Tibial nerve (tissue), 4 donors: ENCODE data around the gene MET. TPM values are rescaled to one million over a fixed set of nuclear protein-coding genes. Genes with fewer than 3 reads are reported as not detected.
A peak's percentile ranks its signal among the peaks of the same experiment; 100 is the strongest.

ENCODE experiments used
- DNase-seq, 2 donors: peaks; one replicate each; pipeline ENCODE4 v3.0.0-alpha.2; 2019; ENCODE audit warnings: low spot score in 2 of 2
- H3K27ac ChIP-seq, 4 donors: fragments of 200-600 bp; sonication (generic) in 3 of 4; one replicate each; pipeline ENCODE4 v1.5.1; 2017 to 2019; ENCODE audit warnings: mild to moderate bottlenecking in 1 of 4
- H3K27me3 ChIP-seq, 2 donors: fragments of 200-600 bp; sonication (generic) in 1 of 2; one replicate each; pipeline versions ENCODE4 v1.5.1 to v1.6.0; 2017 to 2019
- H3K36me3 ChIP-seq, 3 donors: fragments of 200-600 bp; sonication (generic); one replicate each; pipeline ENCODE4 v1.5.1; 2018 to 2019
- H3K4me1 ChIP-seq, 4 donors: fragments of 200-600 bp; sonication (generic) in 3 of 4; one replicate each; pipeline ENCODE4 v1.5.1; 2017 to 2019
- H3K4me3 ChIP-seq, 4 donors: fragments of 200-600 bp; sonication (generic) in 3 of 4; one replicate each; pipeline ENCODE4 v1.5.1; 2017 to 2019; ENCODE audit warnings: mild to moderate bottlenecking in 1 of 4, moderate library complexity in 1 of 4
- H3K9me3 ChIP-seq, 4 donors: fragments of 200-600 bp; sonication (generic) in 3 of 4; one replicate each; pipeline ENCODE4 v1.5.1; 2017 to 2019
- EP300 ChIP-seq, 2 donors: sonication (generic); formaldehyde crosslinking; IDR thresholded peaks; one replicate each; pipeline ENCODE4 v1.6.1; 2017; ENCODE audit warnings: antibody characterized with exemption in 2 of 2, mild to moderate bottlenecking in 1 of 2
- POLR2A ChIP-seq, 2 donors: fragments of 450-650 bp; IDR thresholded peaks; one replicate each; pipeline ENCODE4 v1.6.1; 2017; ENCODE audit warnings: antibody characterized with exemption in 2 of 2, mild to moderate bottlenecking in 2 of 2, moderate library complexity in 2 of 2
- WGBS, 2 donors: methylation state at CpG; one replicate each; pipeline ENCODE4 v1.1.5; 2018; 5-methylcytosine and 5-hydroxymethylcytosine counted together
- total RNA-seq, 4 donors: library from RNA; depleted of rRNA; stranded (reverse); fragments of >200 nt; gene quantifications; one replicate each; pipeline ENCODE4 v1.1.0, GENCODE V29; 2016
- TF ChIP-seq, protein P1 (sequence below), 5 experiments: fragments of 200-600 bp in 3 of 5; fragments of 450-650 bp in 2 of 5; sonication (generic) in 3 of 5; IDR thresholded peaks; one replicate each; pipeline ENCODE4 v1.5.1; 2016 to 2019; ENCODE audit warnings: antibody characterized with exemption in 5 of 5, mild to moderate bottlenecking in 3 of 5, moderate library complexity in 2 of 5

MET gene
- 10 to 100 TPM; 22.6 to 49.8 (median 37.1) TPM for total RNA-seq

DNA sequence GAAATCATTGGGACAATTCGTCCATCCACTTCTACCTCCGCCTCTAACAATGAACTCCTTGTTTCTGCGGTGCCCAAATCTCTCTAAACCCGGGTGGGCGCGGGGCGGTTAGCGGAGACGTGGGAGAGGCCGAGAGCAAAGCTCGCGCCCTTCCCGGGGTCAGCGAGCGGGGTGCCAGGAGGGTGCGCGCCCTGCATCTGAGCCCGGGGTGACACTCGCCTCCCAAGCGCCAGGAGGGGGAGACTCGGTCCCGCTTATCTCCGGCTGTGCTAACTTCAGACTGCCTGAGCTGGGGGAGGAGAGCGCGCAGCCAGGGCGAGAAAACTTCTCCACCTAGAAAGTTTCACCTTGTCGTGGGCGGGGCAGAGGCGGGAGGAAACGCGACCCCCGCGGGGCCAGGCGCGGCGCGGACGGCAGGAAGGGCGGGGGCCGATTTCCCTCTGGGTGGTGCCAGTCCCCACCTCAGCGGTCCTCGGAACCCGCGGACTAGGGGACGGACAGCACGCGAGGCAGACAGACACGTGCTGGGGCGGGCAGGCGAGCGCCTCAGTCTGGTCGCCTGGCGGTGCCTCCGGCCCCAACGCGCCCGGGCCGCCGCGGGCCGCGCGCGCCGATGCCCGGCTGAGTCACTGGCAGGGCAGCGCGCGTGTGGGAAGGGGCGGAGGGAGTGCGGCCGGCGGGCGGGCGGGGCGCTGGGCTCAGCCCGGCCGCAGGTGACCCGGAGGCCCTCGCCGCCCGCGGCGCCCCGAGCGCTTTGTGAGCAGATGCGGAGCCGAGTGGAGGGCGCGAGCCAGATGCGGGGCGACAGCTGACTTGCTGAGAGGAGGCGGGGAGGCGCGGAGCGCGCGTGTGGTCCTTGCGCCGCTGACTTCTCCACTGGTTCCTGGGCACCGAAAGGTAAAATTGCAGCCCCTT, at the start of gene MET:
TSS of gene MET (plus strand) at position 516 of the 915 bp plus-strand sequence. CDS start 26,889 bp downstream, outside the sequence.
- H3K4me1 ChIP-seq: peaks cover 0 to 38% (median 3%) of the 10 kb centered on the region in 4 donors
- TF ChIP-seq, protein P1, sequence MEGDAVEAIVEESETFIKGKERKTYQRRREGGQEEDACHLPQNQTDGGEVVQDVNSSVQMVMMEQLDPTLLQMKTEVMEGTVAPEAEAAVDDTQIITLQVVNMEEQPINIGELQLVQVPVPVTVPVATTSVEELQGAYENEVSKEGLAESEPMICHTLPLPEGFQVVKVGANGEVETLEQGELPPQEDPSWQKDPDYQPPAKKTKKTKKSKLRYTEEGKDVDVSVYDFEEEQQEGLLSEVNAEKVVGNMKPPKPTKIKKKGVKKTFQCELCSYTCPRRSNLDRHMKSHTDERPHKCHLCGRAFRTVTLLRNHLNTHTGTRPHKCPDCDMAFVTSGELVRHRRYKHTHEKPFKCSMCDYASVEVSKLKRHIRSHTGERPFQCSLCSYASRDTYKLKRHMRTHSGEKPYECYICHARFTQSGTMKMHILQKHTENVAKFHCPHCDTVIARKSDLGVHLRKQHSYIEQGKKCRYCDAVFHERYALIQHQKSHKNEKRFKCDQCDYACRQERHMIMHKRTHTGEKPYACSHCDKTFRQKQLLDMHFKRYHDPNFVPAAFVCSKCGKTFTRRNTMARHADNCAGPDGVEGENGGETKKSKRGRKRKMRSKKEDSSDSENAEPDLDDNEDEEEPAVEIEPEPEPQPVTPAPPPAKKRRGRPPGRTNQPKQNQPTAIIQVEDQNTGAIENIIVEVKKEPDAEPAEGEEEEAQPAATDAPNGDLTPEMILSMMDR (IDR thresholded peaks at IDR 0.05): peak; percentile 29 to 88 (median 76)
- TF ChIP-seq EP300 (IDR thresholded peaks at IDR 0.05) (peak in 1 of 2 donors; percentile 81), POLR2A (IDR thresholded peaks at IDR 0.05) (peak in 1 of 2 donors; percentile 40)
- H3K27ac ChIP-seq: peak within 1 kb of the TSS; percentile 79 to 95 (median 88)
- no peaks in the 10 kb centered on the region for H3K9me3 ChIP-seq
- H3K36me3 ChIP-seq: no peaks in the 10 kb centered on the region
- H3K27me3 ChIP-seq: no peaks in the 10 kb centered on the region
- peak; percentile 38 to 73 for DNase-seq
- H3K4me3 ChIP-seq: peak within 1 kb of the TSS; percentile 46 to 75 (median 68)
- WGBS, 2 donors: 0 to 2% methylated on average over 45 to 58 of the region's 101 CpGs

DNA sequence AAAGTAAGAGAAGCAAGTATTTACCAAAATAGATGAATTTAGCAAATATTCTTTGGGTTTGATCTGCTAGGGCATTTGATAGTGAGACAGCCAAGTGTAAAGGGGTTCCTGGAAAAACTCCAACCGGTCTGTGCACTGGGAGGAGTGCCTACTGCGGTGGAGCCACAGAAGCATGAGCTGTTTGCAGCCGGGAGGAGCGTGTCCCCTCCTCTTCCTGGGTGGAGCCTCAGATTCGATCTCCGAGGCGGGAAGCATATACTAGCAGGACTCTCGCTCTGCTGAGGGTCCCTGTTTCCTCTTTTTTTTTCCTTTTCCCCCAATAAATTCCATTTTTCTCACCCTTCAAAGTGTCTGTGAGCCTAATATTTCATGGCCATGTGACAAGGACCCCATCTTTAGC, 45.1 kb upstream of the MET start:
- WGBS, 2 donors: 80 to 86% methylated on average over 8 of the region's 8 CpGs

DNA sequence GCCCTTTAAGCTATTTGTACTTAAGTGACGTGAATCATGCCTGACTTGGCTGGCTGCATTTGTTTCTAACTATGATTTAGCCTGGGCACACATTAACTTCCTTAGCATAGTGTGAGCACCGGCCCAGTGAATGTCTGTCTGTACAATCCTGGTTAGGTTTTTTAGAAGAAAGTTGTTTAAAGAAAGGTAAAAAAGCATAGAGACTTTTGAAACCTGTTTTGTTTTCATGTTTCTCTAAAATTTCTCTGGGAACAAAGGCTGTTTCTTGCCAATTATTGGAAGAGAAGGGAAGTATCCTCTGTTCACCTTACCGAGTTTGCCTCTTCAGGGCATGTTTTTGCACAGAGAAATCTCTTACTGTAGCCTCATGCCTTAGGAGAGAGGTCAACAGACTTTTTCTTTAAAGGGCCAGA, 42.9 kb upstream of the MET start:
- Histone ChIP-seq H3K36me3 (no peaks in the 10 kb centered on the region), H3K4me1 (peaks cover 0 to 14% (median 0%) of the 10 kb centered on the region in 4 donors), H3K27me3 (no peaks in the 10 kb centered on the region), H3K4me3 (no peak overlapping the region), H3K27ac (peak overlapping the region in 1 of 4 donors; percentile 64), H3K9me3 (no peaks in the 10 kb centered on the region)
- WGBS, 2 donors: 36% methylated on average over 3 of the region's 3 CpGs
- DNase-seq: peak in 1 of 2 donors; percentile 20
- TF ChIP-seq, protein P1 (IDR thresholded peaks at IDR 0.05): no peak
- TF ChIP-seq EP300 (IDR thresholded peaks at IDR 0.05): peak in 1 of 2 donors; percentile 4

More for the DNA sequence above, 45.1 kb upstream of the MET start:
- Histone ChIP-seq H3K9me3 (no peaks in the 10 kb centered on the region), H3K4me1 (peaks cover 0 to 11% (median 0%) of the 10 kb centered on the region in 4 donors), H3K4me3 (no peak overlapping the region), H3K27ac (no peak overlapping the region), H3K36me3 (no peaks in the 10 kb centered on the region), H3K27me3 (peaks cover 0 to 5% of the 10 kb centered on the region in 2 donors)
- DNase-seq: no peak
- TF ChIP-seq, protein P1 (IDR thresholded peaks at IDR 0.05): no peak
- TF ChIP-seq EP300 (IDR thresholded peaks at IDR 0.05) (no peak), POLR2A (IDR thresholded peaks at IDR 0.05) (no peak)

DNA sequence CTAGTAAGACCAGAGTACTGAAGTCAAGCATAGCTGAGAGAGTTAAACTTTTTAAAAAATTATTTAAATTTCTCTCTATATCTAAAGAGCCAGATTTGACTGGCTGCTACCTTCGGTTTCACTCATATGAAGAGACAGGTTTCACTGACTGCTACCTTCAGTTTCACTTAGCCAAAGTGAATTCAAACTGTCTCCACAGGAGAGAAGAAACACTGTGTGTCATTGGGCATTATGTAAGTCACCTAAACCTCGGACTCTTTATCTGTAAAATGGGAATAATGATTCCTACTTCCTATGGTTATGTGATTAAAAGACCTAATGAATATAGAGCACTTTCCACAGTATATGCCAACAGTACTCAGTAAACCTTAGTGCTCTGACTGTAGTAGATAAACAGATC, 41.6 kb upstream of the MET start:
- no peaks in the 10 kb centered on the region for H3K27me3 ChIP-seq
- no peak overlapping the region for H3K4me3 ChIP-seq
- no peaks in the 10 kb centered on the region for H3K9me3 ChIP-seq
- no peak overlapping the region for H3K27ac ChIP-seq
- no peaks in the 10 kb centered on the region for H3K36me3 ChIP-seq
- DNase-seq: no peak
- H3K4me1 ChIP-seq: peaks cover 0 to 16% (median 0%) of the 10 kb centered on the region in 4 donors
- 92 to 93% methylated on average over 2 of the region's 2 CpGs for WGBS, 2 donors
- TF ChIP-seq, protein P1 (IDR thresholded peaks at IDR 0.05): no peak
- no peak for TF ChIP-seq EP300 (IDR thresholded peaks at IDR 0.05)
- no peak for TF ChIP-seq POLR2A (IDR thresholded peaks at IDR 0.05)
